Stimulated activated CD8-positive, alpha-beta memory T cell treated with anti-CD3 and anti-CD28 coated beads, Interleukin-15, amount 100 ng/mL, for 4 hours (primary cell): ENCODE data around the gene HCFC2.
"Not testable (repeated sequence)": the region's sequence is repeated elsewhere in the genome, so short reads cannot be mapped to it uniquely, and the experiment has no call there.

Experiments
- DNase-seq, 2 donors: peaks; one replicate each; pipeline ENCODE4 v3.0.0-alpha.2; 2020; ENCODE audit warnings: low read depth in 2 of 2

Gene HCFC2

GRCh38 chr12:104057771-104058197 is 6.5 kb upstream of the HCFC2 start:
- DNase-seq, result no peak

GRCh38 chr12:104058802-104059201 is 5.5 kb upstream of the HCFC2 start:
- DNase-seq, result no peak

GRCh38 chr12:104059963-104060362 is 4.4 kb upstream of the HCFC2 start:
- no peak for DNase-seq

GRCh38 chr12:104060791-104061190 is 3.5 kb upstream of the HCFC2 start:
- DNase-seq, result no peak

GRCh38 chr12:104063712-104064030 is 660 bp upstream of the HCFC2 start:
- no peak for DNase-seq

- DNase-seq, result no peak
Observed at GRCh38 chr12:104064842-104065427, 604 bp downstream of the HCFC2 start.

- no peak for DNase-seq
Observed at GRCh38 chr12:104072099-104072498, 7.8 kb downstream of the HCFC2 start.

- no peak for DNase-seq
Observed at GRCh38 chr12:104073699-104074098, 9.4 kb downstream of the HCFC2 start.

GRCh38 chr12:104079024-104079423 is 14.7 kb downstream of the HCFC2 start:
- DNase-seq, result no peak

GRCh38 chr12:104080764-104081163 is 16.4 kb downstream of the HCFC2 start:
- DNase-seq, result no peak

GRCh38 chr12:104083769-104084475 is 19.6 kb downstream of the HCFC2 start:
- no peak for DNase-seq

- no peak for DNase-seq
Observed at GRCh38 chr12:104090685-104091084, 26.4 kb downstream of the HCFC2 start.

- no peak for DNase-seq
Observed at GRCh38 chr12:104091136-104091535, 26.8 kb downstream of the HCFC2 start.

- DNase-seq, result no peak
Observed at GRCh38 chr12:104094284-104094683, 30.0 kb downstream of the HCFC2 start.

GRCh38 chr12:104095289-104095688 is 31.0 kb downstream of the HCFC2 start:
- DNase-seq, result no peak

GRCh38 chr12:104097954-104098353 is 33.6 kb downstream of the HCFC2 start:
- no peak for DNase-seq

GRCh38 chr12:104105461-104105860 is 41.1 kb downstream of the HCFC2 start:
- DNase-seq, result no peak

- DNase-seq, result no peak
Observed at GRCh38 chr12:104106965-104107364, 42.6 kb downstream of the HCFC2 start.

GRCh38 chr12:104108755-104109445 is 44.6 kb downstream of the HCFC2 start:
- peak; percentile 65 to 77 for DNase-seq

GRCh38 chr12:104109446-104110271 is 45.3 kb downstream of the HCFC2 start:
- no peak for DNase-seq

GRCh38 chr12:104114834-104115586 is 50.7 kb downstream of the HCFC2 start:
- DNase-seq, result not testable (repeated sequence)

- no peak for DNase-seq
Observed at GRCh38 chr12:104115587-104115975, 51.2 kb downstream of the HCFC2 start.
